T-helper 9 cell (primary cell): ENCODE data around the gene HLA-DRB1.
"Not testable (repeated sequence)": the region's sequence is repeated elsewhere in the genome, so short reads cannot be mapped to it uniquely, and the experiment has no call there.

Experiments
- DNase-seq: peaks from one replicate; pipeline ENCODE4 v3.0.0-alpha.2; 2020

The HLA-DRB1 gene

GRCh38 chr6:32554116-32554965 is 35.3 kb downstream of the HLA-DRB1 start:
- no peak for DNase-seq

GRCh38 chr6:32553037-32553742 is 36.5 kb downstream of the HLA-DRB1 start:
- DNase-seq, result no peak

- DNase-seq, result no peak
Observed at GRCh38 chr6:32551410-32551809, 38.2 kb downstream of the HLA-DRB1 start.

- DNase-seq, result no peak
Observed at GRCh38 chr6:32539839-32540238, 49.8 kb downstream of the HLA-DRB1 start.

- not testable (repeated sequence) for DNase-seq
Observed at GRCh38 chr6:32530431-32530793, 59.2 kb downstream of the HLA-DRB1 start.

GRCh38 chr6:32529697-32530430 is 59.8 kb downstream of the HLA-DRB1 start, which contains the start of gene HLA-DRB5:
Gene HLA-DRB5, minus strand, starts transcription at chr6:32530287. Its CDS starts 63 bp downstream, at chr6:32530224.
- peak; percentile 2 for DNase-seq
